Transverse colon (tissue), 4 donors: ENCODE measurements around the gene NCDN. TPM values are rescaled to one million over a fixed set of nuclear protein-coding genes. Genes with fewer than 3 reads are reported as not detected.

Experiments used
- DNase-seq: peaks from one replicate; pipeline ENCODE4 v3.0.0-alpha.2; 2019
- H3K27ac ChIP-seq, 4 donors: fragments of 200-600 bp; sonication (generic); 2 replicates each; pipeline ENCODE4 v1.5.1; 2016 to 2018; ENCODE audit warnings: inconsistent platforms in 4 of 4
- H3K27me3 ChIP-seq: fragments of 200-600 bp; sonication (generic); 2 replicates; pipeline ENCODE4 v1.5.1; 2017; ENCODE audit warnings: inconsistent platforms
- H3K36me3 ChIP-seq, 4 donors: fragments of 200-600 bp; sonication (generic); 2 replicates each; pipeline ENCODE4 v1.5.1; 2017 to 2019; ENCODE audit warnings: inconsistent platforms in 4 of 4
- H3K4me1 ChIP-seq, 4 donors: fragments of 200-600 bp; sonication (generic); 2 replicates each; pipeline ENCODE4 v1.5.1; 2017 to 2020; ENCODE audit warnings: inconsistent platforms in 4 of 4
- H3K4me3 ChIP-seq, 4 donors: fragments of 200-600 bp; sonication (generic); 1 replicate in 1 of 4; 2 replicates in 3 of 4; pipeline versions ENCODE4 v1.5.1 to v1.6.1; 2017 to 2019; ENCODE audit warnings: inconsistent platforms in 4 of 4
- H3K9me3 ChIP-seq, 2 donors: fragments of 200-600 bp; sonication (generic); 2 replicates each; pipeline ENCODE4 v1.5.1; 2017 to 2019; ENCODE audit warnings: inconsistent platforms in 2 of 2
- CTCF ChIP-seq, 5 experiments: fragments of 200-600 bp in 3 of 5; fragments of 450-650 bp in 2 of 5; sonication (generic) in 3 of 5; IDR thresholded peaks; 1 replicate in 2 of 5; 2 replicates in 3 of 5; pipeline ENCODE4 v1.5.1; 2016 to 2017; ENCODE audit warnings: antibody characterized with exemption in 5 of 5, inconsistent platforms in 3 of 5, mild to moderate bottlenecking in 2 of 5, moderate library complexity in 1 of 5
- EP300 ChIP-seq: sonication (generic); formaldehyde crosslinking; IDR thresholded peaks from one replicate; pipeline ENCODE4 v1.6.1; 2017; ENCODE audit warnings: antibody characterized with exemption, low read depth
- POLR2A ChIP-seq: fragments of 450-650 bp; IDR thresholded peaks from one replicate; pipeline ENCODE4 v1.6.1; 2016; ENCODE audit warnings: antibody characterized with exemption, mild to moderate bottlenecking, moderate library complexity
- POLR2AphosphoS5 ChIP-seq, 3 donors: sonication (generic); formaldehyde crosslinking; IDR thresholded peaks; one replicate each; pipeline ENCODE4 v1.6.1; 2016; ENCODE audit warnings: antibody characterized with exemption in 3 of 3
- WGBS, 2 donors: methylation state at CpG; one replicate each; pipeline ENCODE4 v1.1.5; 2018; ENCODE audit warnings: low coverage in 1 of 2; 5-methylcytosine and 5-hydroxymethylcytosine counted together
- in situ Hi-C, 4 donors: fragments of 200-750 bp; cut with MboI; loops; one replicate each; pipeline versions ENCODE4 v1.15.0 to v1.15.1; 2017; ENCODE audit warnings: low sequenced_read_pairs in 3 of 4, low pct_ligation_motif_present in 1 of 4, low pct_unique_long_range_greater_than_20kb in 1 of 4
- intact Hi-C: fragments of 100-400 bp; cut with DNase I; formaldehyde crosslinking; loops from one replicate; pipeline ENCODE4 v1.15.1; 2023; ENCODE audit warnings: low total_unique reads
- total RNA-seq, 4 donors: library from RNA; depleted of rRNA; stranded (reverse); fragments of >200 nt; gene quantifications; one replicate each; pipeline ENCODE4 v1.1.0, GENCODE V29; 2016

Gene NCDN
- total RNA-seq, 4 donors from 2014 or later = 6.7 to 11.3 (median 9.5) TPM

DNA sequence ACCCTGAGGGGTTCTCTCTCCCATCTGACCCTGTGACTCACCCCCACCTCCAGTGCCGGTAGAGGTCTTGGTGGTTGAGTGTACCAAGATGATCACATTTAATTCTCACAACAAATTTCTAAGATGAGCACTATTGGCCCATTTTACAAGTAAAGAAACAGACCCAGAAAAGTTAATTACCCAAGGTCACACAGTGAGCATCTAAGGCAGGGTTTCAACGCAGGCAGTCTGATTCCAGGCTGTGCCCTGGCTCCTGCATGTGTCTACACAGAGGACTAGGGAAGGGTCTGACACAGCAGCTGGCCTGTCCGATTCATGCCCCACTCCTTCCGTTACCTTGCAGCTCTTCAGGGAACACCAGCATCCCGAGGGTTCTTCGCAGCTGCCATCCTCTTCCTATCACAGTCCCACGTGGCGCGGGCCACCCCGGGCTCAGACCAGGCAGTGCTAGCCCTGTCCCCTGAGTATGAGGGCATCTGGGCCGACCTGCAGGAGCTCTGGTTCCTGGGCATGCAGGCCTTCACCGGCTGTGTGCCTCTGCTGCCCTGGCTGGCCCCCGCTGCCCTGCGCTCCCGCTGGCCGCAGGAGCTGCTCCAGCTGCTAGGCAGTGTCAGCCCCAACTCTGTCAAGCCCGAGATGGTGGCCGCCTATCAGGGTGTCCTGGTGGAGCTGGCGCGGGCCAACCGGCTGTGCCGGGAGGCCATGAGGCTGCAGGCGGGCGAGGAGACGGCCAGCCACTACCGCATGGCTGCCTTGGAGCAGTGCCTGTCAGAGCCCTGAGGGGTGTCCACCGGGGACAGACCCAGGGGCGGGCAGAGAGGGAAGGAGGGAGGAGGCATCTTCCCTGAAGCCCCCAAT is 7.5 kb downstream of the NCDN start:
- H3K9me3 ChIP-seq = no peaks in the 10 kb centered on the region
- no peak overlapping the region for H3K4me3 ChIP-seq
- in situ Hi-C loops (loop anchor here (5.0 to 25.0 kb wide), 8 partner anchors 103 to 378 kb away; partner anchors contain the start of gene SFPQ (in 2 of the 4)), intact Hi-C loops (loop anchor here (5.0 kb wide), 2 partner anchors 113 to 162 kb away; no protein-coding TSS in a partner anchor)
- no peaks in the 10 kb centered on the region for H3K4me1 ChIP-seq
- WGBS, 2 donors = 82% methylated on average over 17 of the region's 28 CpGs; no CpG with 5 or more reads in 1 of the 2 donors
- TF ChIP-seq CTCF (IDR thresholded peaks at IDR 0.05) (no peak), POLR2A (no peak), EP300 (no peak)
- no peaks in the 10 kb centered on the region for H3K36me3 ChIP-seq
- H3K27me3 ChIP-seq = no peaks in the 10 kb centered on the region
- H3K27ac ChIP-seq = no peak overlapping the region
- no peak for DNase-seq

DNA sequence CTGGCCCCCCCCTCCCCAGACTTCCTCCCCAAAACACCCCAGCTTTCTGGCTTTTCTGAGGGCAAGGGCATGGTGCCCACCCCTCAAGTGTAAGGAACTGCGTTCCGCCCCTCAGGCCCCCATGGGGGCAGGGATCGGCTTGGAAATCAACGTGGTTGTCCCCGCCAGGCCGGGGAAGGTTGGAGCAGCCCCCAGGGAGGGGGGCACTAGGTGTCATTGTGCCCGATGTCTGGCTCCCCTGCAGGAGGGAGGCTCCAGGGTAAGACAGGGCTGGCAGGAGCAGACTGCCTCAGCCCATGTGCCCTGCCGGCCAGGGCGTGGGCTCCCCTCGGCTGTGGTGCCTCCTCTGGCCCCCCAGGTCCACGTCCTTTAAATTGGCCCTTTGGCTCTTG is 8.1 kb downstream of the NCDN start:
- Histone ChIP-seq H3K36me3 (no peaks in the 10 kb centered on the region), H3K27me3 (peaks cover under 1% of the 10 kb centered on the region), H3K4me1 (no peaks in the 10 kb centered on the region), H3K9me3 (no peaks in the 10 kb centered on the region), H3K4me3 (no peak overlapping the region), H3K27ac (no peak overlapping the region)
- in situ Hi-C loops = loop anchor here (5.0 to 25.0 kb wide), 7 partner anchors 103 to 378 kb away; partner anchors contain the start of gene SFPQ (in 2 of the 4)
- WGBS, 2 donors = 95% methylated on average over 3 of the region's 11 CpGs; no CpG with 5 or more reads in 1 of the 2 donors
- no peak for DNase-seq
- intact Hi-C loops = loop anchor here (5.0 kb wide), 1 partner anchor 162 kb away; no protein-coding TSS in a partner anchor
- no peak for TF ChIP-seq POLR2A
- no peak for TF ChIP-seq CTCF (IDR thresholded peaks at IDR 0.05)
- no peak for TF ChIP-seq POLR2AphosphoS5 (IDR thresholded peaks at IDR 0.05)
- TF ChIP-seq EP300 = no peak

- Histone ChIP-seq H3K4me1 (peaks cover 0 to 6% (median 3%) of the 10 kb centered on the region in 4 donors), H3K36me3 (no peaks in the 10 kb centered on the region), H3K4me3 (no peak overlapping the region), H3K27me3 (peaks cover 24% of the 10 kb centered on the region), H3K27ac (no peak overlapping the region), H3K9me3 (no peaks in the 10 kb centered on the region)
- in situ Hi-C loops = loop anchor here (5.0 to 25.0 kb wide), 7 partner anchors 106 to 381 kb away; partner anchors contain the start of gene SFPQ (in 2 of the 4)
- no peak for DNase-seq
- TF ChIP-seq CTCF (IDR thresholded peaks at IDR 0.05) (no peak), POLR2A (no peak)
- 76% methylated on average over 7 to 9 of the region's 9 CpGs for WGBS, 2 donors
- intact Hi-C loops = loop anchor here (2.0 to 5.0 kb wide), 2 partner anchors 159 to 209 kb away; no protein-coding TSS in a partner anchor
Measured at GRCh38 chr1:35567947-35568558, 10.5 kb downstream of the NCDN start.

DNA sequence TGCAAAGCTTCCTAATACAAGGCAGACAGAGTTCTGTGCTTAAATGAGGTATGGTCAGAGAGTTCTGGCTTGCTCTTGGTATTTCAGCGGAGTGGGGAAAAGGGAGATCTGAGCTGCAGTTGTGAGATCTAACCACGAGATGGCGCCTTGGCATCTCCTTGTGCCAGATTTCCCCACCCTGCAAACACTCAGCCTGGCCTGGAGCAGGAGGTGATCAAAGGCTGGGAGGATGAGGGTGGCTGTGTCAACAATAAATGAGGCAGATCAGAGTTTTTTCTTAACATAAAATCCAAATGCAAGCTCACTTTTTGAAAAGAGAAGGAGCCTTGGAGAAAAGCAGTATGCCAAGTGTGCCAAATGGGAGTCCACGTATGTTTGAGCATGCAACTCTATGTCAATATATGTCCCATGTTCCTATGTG is 11.4 kb downstream of the NCDN start:
- Histone ChIP-seq H3K4me1 (peaks cover 0 to 15% (median 12%) of the 10 kb centered on the region in 4 donors), H3K9me3 (no peaks in the 10 kb centered on the region), H3K27ac (no peak overlapping the region), H3K36me3 (no peaks in the 10 kb centered on the region), H3K27me3 (peaks cover 33% of the 10 kb centered on the region), H3K4me3 (no peak overlapping the region)
- intact Hi-C loops (loop anchor here (2.0 to 5.0 kb wide), 2 partner anchors 158 to 208 kb away; no protein-coding TSS in a partner anchor), in situ Hi-C loops (loop anchor here (5.0 to 25.0 kb wide), 7 partner anchors 107 to 382 kb away; partner anchors contain the start of gene SFPQ (in 2 of the 4))
- TF ChIP-seq CTCF (IDR thresholded peaks at IDR 0.05) (peak; percentile 79 to 87 (median 83)), POLR2A (no peak)
- WGBS, 2 donors = 31 to 67% methylated on average over 1 to 4 of the region's 4 CpGs
- DNase-seq = peak; percentile 68
